Stimulated activated CD8-positive, alpha-beta memory T cell treated with anti-CD3 and anti-CD28 coated beads, Interleukin-7, amount 100 ng/mL, for 24 hours (primary cell): ENCODE data around the gene FEN1.
A peak's percentile ranks its signal among the peaks of the same experiment; 100 is the strongest.

Experiments used
- DNase-seq: peaks from one replicate; pipeline ENCODE4 v3.0.0-alpha.2; 2020; ENCODE audit warnings: low read depth

The FEN1 gene

DNA sequence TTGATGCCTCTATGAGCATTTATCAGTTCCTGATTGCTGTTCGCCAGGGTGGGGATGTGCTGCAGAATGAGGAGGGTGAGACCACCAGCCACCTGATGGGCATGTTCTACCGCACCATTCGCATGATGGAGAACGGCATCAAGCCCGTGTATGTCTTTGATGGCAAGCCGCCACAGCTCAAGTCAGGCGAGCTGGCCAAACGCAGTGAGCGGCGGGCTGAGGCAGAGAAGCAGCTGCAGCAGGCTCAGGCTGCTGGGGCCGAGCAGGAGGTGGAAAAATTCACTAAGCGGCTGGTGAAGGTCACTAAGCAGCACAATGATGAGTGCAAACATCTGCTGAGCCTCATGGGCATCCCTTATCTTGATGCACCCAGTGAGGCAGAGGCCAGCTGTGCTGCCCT lies 2.7 kb downstream of the FEN1 start:
- DNase-seq: no peak

DNA sequence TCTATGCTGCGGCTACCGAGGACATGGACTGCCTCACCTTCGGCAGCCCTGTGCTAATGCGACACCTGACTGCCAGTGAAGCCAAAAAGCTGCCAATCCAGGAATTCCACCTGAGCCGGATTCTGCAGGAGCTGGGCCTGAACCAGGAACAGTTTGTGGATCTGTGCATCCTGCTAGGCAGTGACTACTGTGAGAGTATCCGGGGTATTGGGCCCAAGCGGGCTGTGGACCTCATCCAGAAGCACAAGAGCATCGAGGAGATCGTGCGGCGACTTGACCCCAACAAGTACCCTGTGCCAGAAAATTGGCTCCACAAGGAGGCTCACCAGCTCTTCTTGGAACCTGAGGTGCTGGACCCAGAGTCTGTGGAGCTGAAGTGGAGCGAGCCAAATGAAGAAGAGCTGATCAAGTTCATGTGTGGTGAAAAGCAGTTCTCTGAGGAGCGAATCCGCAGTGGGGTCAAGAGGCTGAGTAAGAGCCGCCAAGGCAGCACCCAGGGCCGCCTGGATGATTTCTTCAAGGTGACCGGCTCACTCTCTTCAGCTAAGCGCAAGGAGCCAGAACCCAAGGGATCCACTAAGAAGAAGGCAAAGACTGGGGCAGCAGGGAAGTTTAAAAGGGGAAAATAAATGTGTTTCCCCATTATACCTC lies 3.3 kb downstream of the FEN1 start:
- DNase-seq: no peak

DNA sequence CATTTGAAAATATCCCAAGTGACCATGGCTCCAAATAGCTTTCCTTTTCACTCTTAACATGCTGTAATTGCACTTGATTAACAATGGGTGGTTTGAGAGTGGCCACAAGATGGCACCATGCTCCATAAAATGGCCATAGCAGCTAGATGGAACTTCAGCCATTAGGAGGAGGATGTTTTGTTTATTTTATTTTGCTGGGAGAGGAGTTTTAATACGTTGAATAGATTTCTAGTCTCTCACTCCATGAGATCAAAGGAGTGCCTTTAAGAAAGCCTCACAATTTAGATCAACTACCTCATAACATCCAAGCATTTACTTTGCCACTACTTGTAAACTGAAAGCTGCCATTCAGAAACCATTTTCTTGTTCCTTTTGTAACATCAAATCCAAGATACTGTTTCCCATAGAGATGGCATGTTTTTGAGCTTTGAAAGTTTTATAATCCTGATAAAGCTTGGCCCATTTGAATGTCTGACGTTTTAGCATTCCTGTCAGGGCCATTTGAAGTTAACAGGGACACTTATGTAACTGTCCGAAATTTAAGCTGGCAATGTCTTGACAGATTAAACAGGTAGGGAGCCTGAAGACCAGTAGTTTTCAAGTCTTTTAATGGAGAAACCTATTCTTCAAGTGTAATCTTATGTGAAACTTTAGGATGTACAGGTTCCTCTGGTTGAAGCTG lies 4.7 kb downstream of the FEN1 start:
- DNase-seq: no peak

DNA sequence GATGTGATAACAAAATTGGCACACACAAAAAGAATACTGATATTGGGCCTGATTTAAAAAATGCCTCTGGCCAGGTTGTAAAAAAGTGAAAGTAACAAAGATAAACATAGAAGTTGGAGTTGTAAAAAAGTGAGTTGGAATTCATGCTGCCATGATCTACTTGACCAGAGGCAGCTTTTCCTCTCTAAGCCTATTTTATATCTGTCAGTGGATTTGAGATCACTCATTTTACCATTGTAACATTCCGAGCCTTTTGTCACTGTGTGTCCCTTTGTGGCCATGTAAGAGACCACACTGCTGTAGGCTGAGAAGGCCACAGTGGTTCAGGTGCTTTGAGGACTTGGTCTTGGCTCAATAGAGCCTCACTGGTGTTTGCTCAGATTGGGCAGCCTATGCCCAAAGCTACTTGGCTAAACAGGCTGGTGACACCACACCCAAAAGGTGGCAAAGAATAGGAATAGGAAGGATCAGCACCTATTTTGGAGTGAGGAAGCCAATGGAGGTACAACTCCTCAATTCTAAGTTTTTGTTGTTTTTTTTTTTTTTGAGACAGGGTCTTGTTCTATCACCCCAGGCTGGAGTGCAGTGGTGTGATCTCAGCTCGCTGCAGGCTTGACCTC lies 7.1 kb downstream of the FEN1 start:
- no peak for DNase-seq

DNA sequence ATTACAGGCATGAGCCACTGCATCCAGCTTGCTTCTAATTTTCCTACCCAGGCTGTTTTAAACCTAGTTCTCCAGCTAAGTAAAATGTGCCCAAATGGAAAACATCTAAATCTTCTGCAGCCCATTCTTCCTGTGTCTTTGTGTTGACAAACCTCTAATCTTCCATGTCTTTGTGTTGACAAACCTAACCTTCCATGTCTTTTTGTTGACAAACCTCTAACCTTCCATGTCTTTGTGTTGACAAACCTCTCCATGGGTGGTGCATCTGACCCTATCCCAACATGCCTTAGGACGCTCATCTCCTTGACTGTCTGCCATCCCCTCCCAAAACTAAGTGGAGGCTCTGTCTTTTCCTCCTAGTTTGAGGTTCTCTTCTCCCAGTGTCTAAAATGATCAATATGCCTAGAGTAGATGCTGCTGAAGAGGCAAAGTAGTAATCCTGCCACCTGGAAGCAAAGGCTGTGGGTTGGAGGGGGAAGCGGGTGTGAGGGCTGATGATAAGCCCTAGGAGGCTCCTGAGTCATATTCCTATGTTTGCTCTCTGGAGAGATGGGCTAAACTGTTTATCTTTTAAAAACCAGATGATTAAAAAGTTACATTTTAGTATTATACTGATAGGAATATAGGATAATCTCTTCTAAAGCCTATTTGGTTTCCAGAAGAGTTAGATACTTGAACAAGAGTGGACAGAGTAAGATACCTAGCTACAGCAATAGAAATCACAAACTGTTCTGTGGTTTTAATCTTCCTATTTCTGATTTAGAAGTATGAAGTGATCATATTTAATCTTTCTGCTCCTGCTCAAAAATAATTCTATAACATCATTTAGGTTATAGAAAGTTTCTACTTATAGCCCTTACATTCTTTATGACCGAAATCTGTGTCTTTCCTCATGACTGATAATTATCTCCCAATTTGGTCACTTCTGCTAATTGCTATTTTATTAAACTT lies 7.9 kb downstream of the FEN1 start:
- no peak for DNase-seq

DNA sequence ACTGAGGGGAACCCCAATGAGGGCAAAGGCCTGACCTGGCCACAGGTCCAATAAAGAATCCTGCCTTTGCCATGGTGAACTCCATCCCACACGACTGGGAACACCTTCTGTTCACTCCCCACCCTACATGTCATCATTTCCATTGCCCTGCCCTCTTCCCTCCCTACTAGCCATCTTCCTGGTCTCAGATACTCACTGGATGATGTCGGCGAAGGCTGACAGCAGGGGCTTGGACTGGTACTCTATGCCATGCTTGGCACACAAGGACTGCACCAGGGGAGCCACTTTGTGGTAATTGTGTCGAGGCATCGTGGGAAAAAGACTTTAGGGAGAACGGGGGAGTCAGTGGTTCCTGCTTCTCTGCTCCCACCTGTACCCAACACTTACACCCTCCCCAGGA lies 9.9 kb downstream of the FEN1 start:
- DNase-seq: no peak

DNA sequence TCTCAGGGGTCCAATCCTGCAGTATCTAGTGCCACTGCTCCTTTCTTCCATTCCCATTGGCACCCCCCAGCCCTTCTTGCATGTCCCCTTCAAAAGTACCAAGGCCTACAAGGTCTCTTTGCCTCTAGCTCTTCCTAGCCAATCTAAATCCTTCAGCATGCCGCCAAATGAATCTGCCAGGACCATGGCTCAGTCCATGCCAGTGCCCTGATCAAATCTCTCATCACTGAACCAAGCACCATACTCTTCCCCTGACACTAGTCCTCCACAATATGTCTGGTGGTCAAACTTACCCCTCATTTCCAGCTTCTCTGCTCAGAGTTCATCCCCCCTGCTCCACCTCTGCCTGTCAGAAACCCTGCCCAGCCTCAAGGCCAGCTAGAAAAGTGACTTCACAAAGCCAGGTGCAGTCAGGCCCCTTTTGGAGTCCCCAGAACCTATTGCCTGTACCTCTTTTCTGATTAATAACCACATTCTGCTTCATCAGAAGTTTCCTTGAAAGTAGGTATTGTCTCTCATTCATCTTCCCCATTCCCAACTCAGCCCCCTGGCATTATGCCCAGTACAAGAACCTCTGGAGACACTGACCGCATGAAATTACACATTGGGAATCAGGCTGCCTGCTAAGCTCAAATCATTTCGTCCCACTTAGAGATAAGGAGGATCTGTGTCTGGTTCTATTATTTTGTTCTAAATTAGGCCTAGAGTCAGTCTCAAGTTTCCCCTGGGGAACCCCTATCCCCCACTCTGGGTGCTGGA lies 11.4 kb downstream of the FEN1 start:
- DNase-seq: no peak

DNA sequence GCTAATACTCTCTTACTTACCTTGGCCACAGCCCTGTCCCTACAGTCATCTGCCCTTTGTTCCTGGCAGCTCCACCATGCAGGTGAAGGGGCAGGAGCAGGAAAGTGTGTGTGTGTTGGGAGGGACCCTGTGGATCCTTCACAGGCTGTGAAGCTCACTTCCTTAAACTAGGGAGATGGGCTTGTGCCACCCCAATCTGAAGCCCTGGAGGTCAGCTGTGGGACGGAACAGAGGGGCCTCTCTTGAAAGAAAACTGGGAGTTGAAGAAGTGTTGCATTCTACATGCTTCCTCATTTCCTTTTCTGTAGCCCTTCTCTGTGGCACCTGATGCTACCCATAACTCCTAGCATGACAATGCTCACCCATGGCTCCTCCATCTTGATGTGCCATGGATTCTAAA lies 12.4 kb downstream of the FEN1 start:
- no peak for DNase-seq

DNA sequence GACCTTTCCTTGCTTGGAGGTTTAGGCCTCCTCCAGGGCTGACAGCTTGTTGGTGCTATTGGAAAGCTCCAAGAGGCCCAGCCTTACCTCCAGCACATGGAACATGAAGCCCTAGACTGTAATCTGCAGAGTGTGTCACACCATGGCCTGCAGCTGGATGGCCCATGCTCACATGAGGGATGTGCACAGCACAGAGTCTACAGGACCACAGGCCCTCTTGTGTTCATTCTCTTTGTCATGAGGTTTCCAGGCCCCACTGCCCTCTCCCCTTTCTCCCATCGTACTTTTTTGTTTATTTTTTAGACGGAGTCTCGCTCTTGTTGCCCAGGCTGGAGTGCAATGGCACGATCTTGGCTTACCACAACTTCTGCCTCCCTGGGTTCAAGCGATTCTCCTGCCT lies 14.1 kb downstream of the FEN1 start:
- no peak for DNase-seq

DNA sequence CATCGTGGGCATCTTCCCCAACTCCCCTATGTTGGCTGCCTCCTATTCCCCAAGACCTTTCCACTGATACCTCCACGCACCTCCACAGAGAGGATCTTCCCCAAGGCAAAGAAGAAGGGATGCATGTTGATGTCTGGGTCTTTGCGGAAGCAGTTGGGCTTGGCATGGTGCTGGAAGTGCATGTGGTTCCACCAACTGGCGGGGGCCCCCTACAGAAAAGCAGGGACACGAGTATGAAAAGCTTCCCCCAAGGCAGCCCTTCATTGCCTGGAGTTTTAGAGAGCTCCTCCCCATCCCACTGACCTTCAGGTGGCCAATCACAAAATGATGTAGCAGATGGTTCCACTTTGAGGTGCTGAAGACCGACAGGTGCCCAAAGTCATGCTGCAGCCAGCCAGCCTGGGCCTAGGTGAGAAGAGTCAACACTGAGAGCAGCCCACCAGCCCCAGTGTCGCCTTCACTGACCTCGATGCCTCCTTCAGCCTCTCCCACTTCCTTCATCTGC lies 18.0 kb downstream of the FEN1 start:
- DNase-seq: no peak

DNA sequence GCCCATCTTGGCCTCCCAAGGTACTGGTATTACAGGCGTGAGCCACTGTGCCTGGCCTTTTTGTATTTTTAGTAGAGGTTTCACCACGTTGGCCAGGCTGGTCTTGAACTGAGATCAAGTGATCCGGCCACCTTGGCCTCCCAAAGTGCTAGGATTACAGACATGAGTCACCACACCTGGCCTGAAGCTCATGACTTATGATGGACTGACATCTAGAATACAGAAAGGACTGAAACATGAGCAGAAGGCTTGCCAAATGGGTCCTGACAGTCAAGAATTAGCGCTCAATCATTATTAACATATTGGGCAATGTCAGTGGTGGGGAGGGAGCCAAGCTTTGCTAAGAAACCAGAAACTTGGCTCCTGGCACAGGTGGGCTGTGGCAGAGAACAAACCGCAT lies 19.1 kb downstream of the FEN1 start:
- DNase-seq: no peak

DNA sequence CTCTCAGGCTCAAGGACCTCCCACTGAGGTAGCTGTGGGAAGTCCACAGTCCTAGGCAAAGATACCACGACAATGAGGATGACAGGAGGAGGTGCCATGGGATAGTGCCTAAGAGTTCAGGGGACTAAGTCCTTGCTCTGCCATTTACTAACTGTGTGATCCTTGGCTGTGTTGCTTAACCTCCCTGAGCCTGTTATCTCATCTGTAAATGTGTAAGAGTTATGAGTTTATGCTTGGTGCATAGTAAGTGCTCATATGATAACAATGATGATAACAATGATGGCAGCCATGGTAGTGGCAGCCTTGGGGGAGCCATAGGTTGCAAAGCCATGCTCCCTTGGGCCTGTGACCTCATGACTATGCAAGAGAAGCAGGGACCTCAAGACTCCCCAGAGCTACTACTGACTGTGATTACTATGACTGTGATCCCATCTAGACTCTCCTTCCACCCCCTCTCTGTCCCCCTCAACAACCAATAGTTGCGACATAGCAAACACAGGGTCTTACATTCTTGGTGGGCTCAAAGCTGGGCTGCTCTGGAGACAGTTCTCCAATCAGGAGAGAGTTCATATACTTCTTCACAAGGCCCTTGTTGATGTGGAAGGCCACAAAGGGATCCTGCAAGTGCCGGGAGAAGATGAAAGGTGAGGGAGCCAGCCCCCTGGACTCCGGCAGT lies 20.2 kb downstream of the FEN1 start:
- no peak for DNase-seq

DNA sequence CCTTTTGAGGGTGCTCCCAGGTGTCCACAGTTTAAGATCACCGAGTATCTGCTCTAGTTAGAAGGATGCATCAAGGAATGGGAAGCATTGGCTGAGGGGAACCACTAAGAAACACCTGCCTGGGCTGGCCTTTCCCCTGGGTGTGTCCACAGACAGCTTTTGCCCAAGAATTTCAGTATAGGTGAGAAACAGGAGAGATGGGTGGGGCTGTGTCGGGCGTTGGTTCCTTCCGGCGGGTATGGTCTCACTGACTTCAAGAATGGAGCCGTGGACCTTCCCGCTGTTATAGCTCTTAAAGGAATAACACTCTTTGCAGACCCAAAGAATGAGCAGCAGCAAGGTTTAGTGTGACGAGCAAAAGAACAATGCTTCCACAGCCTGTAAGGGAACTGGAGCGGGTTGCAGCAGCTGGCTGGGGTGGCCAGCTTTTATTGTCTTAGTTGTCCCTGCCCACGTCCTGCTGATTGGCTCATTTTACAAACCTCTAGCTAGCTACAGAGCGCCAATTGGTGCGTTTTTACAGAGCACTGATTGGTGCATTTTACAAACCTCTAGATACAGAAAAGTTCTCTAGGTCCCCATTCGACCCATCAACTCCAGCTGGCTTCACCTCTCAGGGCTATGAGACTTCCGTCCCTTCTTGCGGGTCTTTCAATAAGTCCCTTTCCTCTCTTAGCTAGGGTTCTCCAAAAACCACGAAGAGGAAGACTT lies 21.7 kb downstream of the FEN1 start:
- DNase-seq: no peak

DNA sequence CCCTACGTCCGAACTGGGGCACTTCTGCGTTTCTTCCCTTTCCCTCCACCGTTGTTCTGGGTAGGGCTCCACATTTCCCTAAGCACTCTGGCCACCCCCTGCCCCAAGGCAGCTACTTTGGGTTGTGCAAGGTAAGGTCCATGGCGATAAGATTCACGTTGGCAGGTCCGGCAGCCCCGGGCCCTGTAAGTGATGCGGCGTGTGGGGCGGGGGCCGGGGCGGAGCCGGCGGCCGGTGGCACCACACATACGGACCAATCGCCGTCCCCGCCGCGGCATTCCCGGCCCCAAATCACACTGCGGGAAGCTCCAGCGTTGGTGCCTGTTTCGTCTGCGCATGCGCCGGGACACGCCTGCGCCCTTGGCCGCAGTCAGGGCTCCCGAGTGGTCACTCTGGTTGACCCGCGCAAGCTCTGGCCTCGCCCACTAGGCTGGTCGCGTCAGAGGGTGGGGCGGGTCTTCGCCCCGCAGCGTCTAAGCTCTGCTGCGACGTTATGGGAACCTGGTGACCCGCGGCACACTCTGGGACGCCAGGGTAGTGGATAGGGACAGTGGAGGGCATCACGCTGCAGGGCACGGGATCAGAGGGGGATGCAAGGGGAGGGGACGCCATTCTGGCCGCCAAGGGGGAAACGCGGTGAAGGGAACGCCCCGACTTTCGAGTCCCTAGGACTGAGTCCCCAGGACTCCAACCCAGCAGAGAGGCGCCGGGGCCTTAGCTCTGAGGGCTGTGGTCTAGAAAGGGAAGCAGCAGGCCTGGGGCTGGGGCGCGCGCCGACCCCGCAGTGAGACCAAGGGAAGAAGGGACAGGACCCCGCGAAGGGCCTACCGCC lies 22.5 kb downstream of the FEN1 start:
- no peak for DNase-seq

DNA sequence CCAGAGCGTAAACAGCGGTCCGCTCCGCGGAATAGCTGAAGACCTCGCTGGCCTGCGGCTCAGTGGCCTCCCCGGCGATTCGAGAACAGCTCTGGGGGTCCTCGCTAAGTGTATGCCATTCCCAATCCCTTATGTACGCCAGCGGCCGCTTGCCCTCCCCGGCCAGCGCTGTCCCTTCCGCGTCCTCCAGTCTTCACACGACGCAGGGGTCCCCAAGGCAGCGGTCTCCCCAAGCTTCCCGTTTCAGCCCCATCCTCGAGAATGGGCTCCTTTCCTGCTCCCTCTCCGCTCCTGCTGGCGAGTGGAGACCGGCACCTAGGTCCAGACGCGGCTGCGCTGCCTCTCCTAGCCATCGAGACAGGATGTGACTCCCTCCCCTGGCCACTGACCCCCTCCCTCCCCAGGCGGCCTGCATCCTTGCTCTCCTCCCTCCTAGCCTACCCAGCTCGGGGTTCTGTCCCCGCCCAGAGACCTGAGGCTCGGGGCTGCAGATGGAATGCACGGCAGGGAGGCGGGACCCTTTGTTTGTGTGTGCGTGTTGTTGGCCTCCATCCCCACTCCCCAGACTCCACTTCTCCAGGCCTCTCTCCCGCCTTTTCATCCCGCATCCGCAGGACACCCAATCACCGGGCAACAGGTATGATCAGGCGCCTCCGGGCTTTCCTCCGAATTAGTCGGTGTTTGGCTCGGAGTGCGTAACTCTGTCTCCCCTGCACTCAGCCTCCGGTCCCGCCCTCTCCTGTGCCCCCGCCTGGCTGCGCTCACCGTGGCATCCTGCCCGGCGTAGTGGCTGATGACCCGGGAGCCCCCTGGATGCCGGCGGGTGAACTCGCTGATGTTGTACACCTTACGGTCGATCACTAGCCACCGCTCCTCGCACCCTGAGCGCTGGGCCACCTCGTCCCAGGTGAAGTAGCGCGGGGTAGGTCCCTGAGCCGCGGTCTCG lies 23.4 kb downstream of the FEN1 start:
- DNase-seq: no peak

DNA sequence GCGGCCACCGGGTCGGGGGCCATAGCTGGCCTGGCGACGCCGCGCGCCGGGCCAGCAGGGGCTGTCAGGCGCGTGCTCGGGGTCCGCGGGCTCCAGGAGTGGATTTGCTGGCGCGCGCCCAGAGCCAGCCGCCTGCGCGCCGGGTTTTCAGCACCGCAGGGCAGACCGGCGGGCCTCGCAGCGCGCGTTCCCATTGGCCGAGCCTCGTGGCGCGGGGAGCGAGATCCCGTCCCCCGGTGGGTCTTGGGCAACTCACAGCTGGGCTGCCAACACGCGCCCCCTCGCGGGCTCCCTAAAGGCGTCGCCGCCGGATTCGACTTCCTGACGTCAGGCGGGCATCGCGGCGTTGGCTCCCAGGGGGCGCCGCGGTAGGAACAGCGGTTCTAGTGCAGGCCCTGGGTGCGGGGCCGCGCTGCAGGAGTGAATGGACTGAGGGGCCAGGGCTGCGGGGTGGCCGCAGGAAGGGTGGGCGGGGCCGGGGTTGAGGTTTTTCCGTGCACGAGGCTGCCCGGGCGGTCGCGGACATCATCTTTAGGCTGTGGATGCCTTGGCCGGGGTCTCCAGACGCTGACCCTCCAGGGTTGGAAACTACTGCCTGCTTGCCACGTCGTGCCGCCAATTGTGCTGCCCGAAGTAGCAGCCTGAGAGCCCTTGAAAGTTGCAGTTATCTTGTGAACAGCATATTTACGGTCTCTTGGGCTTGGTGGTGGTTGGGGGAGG lies 24.2 kb downstream of the FEN1 start, which contains the start of gene FADS1:
TSS of gene FADS1 (minus strand) at position 268 of the 720 bp plus-strand sequence. CDS start at position 194, 74 bp downstream.
- DNase-seq: peak; percentile 44

DNA sequence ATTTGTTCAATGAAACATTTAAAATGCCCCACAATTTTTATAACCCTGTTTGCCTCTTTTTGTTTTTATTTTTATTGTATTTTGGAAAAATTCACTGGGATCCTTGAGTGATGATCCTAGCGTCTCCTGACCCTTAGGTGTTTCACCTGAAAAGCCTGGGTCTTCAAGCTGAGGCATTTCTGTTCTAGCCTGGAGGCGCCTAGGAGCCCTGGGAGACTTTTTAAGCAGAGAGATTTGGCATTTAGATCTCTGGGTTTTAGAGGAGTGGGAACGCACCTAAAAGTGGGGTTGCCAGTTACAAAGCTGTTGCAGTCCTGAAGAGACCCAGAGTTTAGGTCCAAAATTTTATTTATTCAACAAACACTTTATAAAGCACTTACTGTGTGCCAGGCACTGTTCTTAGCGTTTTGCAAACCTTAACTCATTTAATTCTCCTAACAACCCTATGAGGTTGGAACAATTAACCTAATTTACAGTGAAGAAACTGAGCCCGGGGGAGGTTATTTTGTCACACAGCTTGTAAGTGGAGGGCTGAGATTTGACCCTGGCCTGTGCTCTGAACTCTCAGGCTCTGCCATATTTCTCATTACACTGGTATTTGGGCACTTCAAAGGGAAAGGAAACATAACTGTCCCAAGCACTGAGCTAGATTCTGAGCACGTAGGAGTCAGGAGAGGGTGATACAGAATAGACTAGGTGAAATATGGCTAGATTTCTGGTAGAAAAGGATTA lies 24.9 kb downstream of the FEN1 start:
- DNase-seq: no peak
